HEK293T (cell line): ENCODE results near the gene TMPRSS7.

ENCODE experiments used
- CTCF ChIA-PET: fragments of 350-600 bp; formaldehyde crosslinking; extraction: SDS; loops from one replicate; lab custom pipeline; 2021; ENCODE audit warnings: antibody characterized with exemption, inconsistent platforms; lab: Yijun Ruan, JAX
- POLR2A ChIA-PET: fragments of 350-600 bp; formaldehyde crosslinking; extraction: SDS; loops from one replicate; lab custom pipeline; 2020; ENCODE audit warnings: antibody characterized with exemption, inconsistent platforms; lab: Yijun Ruan, JAX
- DNase-seq: peaks from one replicate; pipeline ENCODE4 v3.0.0; 2012; ENCODE audit warnings: mixed read lengths; ENCODE audit errors: extremely low spot score
- ARNT ChIP-seq: fragments of 450-650 bp; IDR thresholded peaks from 2 replicates; pipeline ENCODE4 v1.6.1; 2017; ENCODE audit warnings: mild to moderate bottlenecking
- BHLHE40 ChIP-seq: fragments of 450-650 bp; IDR thresholded peaks from 2 replicates; pipeline ENCODE4 v1.6.1; 2016; ENCODE audit warnings: mild to moderate bottlenecking, moderate library complexity, borderline replicate concordance
- CTBP1 ChIP-seq: fragments of 450-650 bp; IDR thresholded peaks from 2 replicates; pipeline ENCODE4 v1.6.1; 2016; ENCODE audit warnings: borderline replicate concordance
- ELF4 ChIP-seq: fragments of 450-650 bp; IDR thresholded peaks from 2 replicates; pipeline ENCODE4 v1.6.1; 2017; ENCODE audit warnings: antibody characterized with exemption
- FOXA1 ChIP-seq: fragments of 450-650 bp; IDR thresholded peaks from 2 replicates; pipeline ENCODE4 v1.6.1; 2016; ENCODE audit warnings: mild to moderate bottlenecking
- FOXK2 ChIP-seq: fragments of 450-650 bp; IDR thresholded peaks from 2 replicates; pipeline ENCODE4 v1.6.1; 2016; ENCODE audit warnings: mild to moderate bottlenecking
- FOXM1 ChIP-seq: fragments of 450-650 bp; IDR thresholded peaks from 2 replicates; pipeline ENCODE4 v1.6.1; 2017; ENCODE audit warnings: mild to moderate bottlenecking, borderline replicate concordance
- HDGF ChIP-seq: fragments of 450-650 bp; IDR thresholded peaks from 2 replicates; pipeline ENCODE4 v1.6.1; 2017; ENCODE audit warnings: antibody characterized with exemption, borderline replicate concordance
- L3MBTL2 ChIP-seq: fragments of 450-650 bp; conservative IDR thresholded peaks from 2 replicates; pipeline ENCODE4 v1.6.1; 2016; ENCODE audit warnings: mild to moderate bottlenecking
- LEF1 ChIP-seq: fragments of 450-650 bp; IDR thresholded peaks from 2 replicates; pipeline ENCODE4 v1.6.1; 2017; ENCODE audit warnings: mild to moderate bottlenecking, borderline replicate concordance
- NFRKB ChIP-seq: fragments of 450-650 bp; IDR thresholded peaks from 2 replicates; pipeline ENCODE4 v1.6.1; 2016; ENCODE audit warnings: mild to moderate bottlenecking, moderate library complexity
- SP1 ChIP-seq: fragments of 450-650 bp; IDR thresholded peaks from 2 replicates; pipeline ENCODE4 v1.6.1; 2017
- SUZ12 ChIP-seq: fragments of 450-650 bp; IDR thresholded peaks from 2 replicates; pipeline ENCODE4 v1.6.1; 2016; ENCODE audit warnings: mild to moderate bottlenecking
- TARDBP ChIP-seq: fragments of 450-650 bp; IDR thresholded peaks from 2 replicates; pipeline ENCODE4 v1.6.1; 2016
- ZNF384 ChIP-seq: fragments of 450-650 bp; IDR thresholded peaks from 2 replicates; pipeline ENCODE4 v1.6.1; 2016
- TF ChIP-seq, protein P1 (sequence below): fragments of 450-650 bp; IDR thresholded peaks from 2 replicates; pipeline ENCODE4 v1.6.1; 2016

Gene TMPRSS7

DNA sequence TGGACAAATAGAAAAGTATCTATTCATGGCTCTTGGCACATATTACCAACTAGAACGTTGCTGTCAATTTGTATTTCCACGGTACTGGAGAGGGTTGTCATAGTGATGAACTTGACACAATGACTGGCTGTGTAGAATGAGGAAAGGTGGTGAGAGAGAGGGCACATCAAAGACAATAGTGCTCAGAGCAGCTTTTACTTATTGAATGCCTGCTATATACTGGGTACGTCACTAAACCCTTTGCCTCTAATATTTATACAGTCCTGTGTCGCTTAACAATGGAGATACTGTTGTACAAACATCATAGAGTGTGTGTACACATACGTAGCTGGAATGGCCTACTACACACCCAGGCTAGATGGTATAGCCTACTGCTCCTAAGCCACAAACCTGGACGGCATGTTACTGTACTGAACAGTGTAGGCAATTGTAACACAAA is 8.3 kb downstream of the TMPRSS7 start:
- no peak for DNase-seq
- TF ChIP-seq LEF1 (no peak), FOXK2 (no peak), ARNT (no peak), CTBP1 (no peak), NFRKB (no peak), FOXM1 (no peak), HDGF (no peak), L3MBTL2 (no peak), TARDBP (no peak)
- TF ChIP-seq, protein P1, sequence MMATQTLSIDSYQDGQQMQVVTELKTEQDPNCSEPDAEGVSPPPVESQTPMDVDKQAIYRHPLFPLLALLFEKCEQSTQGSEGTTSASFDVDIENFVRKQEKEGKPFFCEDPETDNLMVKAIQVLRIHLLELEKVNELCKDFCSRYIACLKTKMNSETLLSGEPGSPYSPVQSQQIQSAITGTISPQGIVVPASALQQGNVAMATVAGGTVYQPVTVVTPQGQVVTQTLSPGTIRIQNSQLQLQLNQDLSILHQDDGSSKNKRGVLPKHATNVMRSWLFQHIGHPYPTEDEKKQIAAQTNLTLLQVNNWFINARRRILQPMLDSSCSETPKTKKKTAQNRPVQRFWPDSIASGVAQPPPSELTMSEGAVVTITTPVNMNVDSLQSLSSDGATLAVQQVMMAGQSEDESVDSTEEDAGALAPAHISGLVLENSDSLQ, result no peak
- ChIA-PET POLR2A (interaction anchor here (1.6 kb wide), 1 partner anchor 64 kb away, joined by 8 read pairs; the partner anchor contains the start of gene ABHD10), CTCF (interaction anchor here (0.6 to 1.6 kb wide), 18 partner anchors 7 to 351 kb away, joined by 3 to 14 read pairs (median 4); partner anchors contain the start of gene ABHD10)

DNA sequence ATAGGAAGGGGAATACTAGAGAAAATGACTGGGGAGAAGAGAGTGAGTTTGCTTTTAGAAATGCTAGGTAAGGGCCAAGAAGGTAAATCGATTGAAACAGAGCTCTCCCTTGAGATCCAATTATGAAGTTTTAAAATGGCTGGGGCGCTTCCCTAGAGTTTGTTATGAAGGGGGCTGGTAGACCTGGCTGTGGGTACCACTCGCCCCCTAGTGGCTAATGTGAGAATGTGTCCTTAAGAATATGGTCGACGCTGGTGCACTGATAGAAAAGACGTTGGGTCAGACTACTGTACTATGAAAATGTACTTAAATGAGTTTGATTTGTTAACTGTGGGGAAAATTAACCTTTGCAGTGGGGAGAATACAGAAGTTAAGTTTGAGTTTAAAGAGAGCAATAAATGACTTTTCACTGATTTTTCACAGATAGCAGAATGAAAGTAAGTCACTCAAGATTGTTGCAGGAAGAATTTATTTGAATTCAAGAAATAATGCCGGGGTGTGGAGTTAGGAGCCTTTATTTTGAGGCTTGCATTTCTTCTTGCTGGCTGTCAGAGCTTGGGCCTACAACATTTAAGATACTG is 9.2 kb downstream of the TMPRSS7 start:
- DNase-seq, result peak; percentile 80
- ChIA-PET POLR2A (interaction anchor here (1.6 kb wide), 1 partner anchor 65 kb away, joined by 8 read pairs; the partner anchor contains the start of gene ABHD10), CTCF (interaction anchor here (0.6 to 1.6 kb wide), 19 partner anchors 8 to 352 kb away, joined by 3 to 14 read pairs (median 4); partner anchors contain the start of gene ABHD10)
- TF ChIP-seq CTBP1, result no peak
- TF ChIP-seq NFRKB, result no peak
- TF ChIP-seq ZNF384, result no peak
- no peak for TF ChIP-seq HDGF
- no peak for TF ChIP-seq FOXM1
- TF ChIP-seq SUZ12, result no peak
- TF ChIP-seq LEF1, result no peak
- TF ChIP-seq FOXA1, result no peak
- no peak for TF ChIP-seq TARDBP
- TF ChIP-seq, protein P1, result no peak
- no peak for TF ChIP-seq SP1
- no peak for TF ChIP-seq FOXK2

DNA sequence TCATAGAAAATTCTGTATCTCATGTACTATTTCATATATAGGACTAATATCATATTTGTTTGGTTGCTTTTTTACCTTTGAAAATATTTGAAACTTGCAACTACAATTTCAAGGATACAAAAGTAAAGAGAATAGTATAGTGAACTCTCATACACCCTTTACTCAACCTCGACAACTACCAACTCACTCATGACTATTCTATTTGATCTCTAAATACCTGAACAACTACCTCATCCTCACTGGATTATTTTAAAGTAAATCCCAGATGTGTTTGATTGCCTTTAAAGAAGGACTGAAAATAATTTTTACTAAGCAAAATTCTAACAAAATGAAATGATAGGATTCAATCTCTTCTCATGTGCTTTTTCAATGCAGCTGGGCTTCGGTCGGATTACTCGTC is 12.1 kb downstream of the TMPRSS7 start:
- TF ChIP-seq ZNF384 (no peak), TARDBP (no peak), FOXA1 (no peak), BHLHE40 (no peak), ELF4 (no peak), ARNT (no peak), FOXM1 (no peak), NFRKB (no peak), LEF1 (no peak), CTBP1 (no peak), L3MBTL2 (no peak), HDGF (no peak), SP1 (no peak)
- TF ChIP-seq, protein P1, result no peak
- CTCF ChIA-PET, result no interaction called here
- DNase-seq, result no peak
- POLR2A ChIA-PET, result no interaction called here

DNA sequence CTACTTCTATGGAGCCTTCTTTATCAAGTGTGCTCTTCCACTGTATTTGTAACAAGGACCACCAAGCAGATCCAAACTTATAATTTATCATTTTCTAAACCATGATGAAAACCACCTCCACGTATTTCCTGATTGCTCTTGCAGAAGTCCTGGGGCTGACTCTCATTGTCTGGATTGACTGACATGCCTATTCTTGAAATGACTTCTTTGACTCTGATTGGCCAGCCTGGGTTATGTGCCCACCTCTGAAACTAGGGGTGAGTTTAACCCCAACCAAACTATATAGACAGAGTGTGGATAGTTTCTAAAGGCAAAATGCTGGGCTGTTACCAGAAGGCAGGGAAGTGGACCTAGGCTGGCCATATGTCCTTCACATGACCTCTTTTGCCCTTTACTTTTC is 12.7 kb downstream of the TMPRSS7 start:
- CTCF ChIA-PET, result no interaction called here
- TF ChIP-seq SP1, result no peak
- no peak for TF ChIP-seq BHLHE40
- TF ChIP-seq SUZ12, result no peak
- TF ChIP-seq ELF4, result no peak
- TF ChIP-seq ARNT, result no peak
- no peak for TF ChIP-seq NFRKB
- TF ChIP-seq ZNF384, result no peak
- no peak for TF ChIP-seq CTBP1
- TF ChIP-seq L3MBTL2, result no peak
- TF ChIP-seq FOXA1, result no peak
- DNase-seq, result no peak
- POLR2A ChIA-PET, result no interaction called here

DNA sequence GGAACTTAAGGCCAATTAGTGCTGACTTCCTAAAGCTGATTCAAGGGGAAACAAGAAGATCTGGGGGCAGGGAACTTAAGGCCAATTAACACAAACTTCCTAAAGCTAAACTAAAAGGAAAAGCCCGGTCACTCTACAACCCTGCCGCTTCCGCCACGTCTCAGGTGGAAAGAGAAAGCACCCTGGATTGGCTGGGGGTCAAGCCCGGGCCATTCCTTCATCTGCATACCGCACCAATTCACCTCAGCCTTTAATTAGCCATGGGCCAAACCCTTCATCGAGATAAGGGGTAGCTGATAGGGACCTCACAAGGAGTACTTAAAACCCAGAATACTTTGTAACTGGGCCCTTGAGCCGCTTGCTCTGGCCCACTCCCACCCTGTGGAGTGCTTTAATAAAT is 14.4 kb downstream of the TMPRSS7 start:
- ChIA-PET CTCF (no interaction called here), POLR2A (no interaction called here)
- no peak for DNase-seq
- TF ChIP-seq BHLHE40 (no peak), ZNF384 (no peak), SUZ12 (no peak)

DNA sequence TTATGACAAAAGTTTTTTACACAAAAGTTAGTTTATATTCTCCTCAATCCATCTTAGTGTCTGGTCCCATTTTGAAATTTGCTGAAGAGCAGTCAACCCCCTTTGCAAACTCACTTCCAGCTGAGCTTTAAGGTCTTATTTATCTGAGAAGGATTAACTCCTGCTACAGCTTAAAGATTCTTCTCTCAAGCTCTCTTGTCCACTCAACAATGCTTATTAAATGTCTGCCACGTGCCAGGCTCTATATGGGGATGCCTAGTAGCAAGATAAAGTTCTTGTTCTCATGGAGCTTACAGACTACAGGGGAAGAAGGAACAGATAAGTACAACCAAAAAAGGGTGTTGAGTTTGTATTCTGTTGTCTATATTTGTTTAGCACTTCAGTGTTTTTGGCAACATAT is 18.7 kb downstream of the TMPRSS7 start:
- TF ChIP-seq LEF1 (no peak), NFRKB (no peak), L3MBTL2 (no peak), SP1 (no peak), ELF4 (no peak), CTBP1 (no peak), ARNT (no peak), FOXA1 (no peak), HDGF (no peak), FOXK2 (no peak), ZNF384 (no peak), FOXM1 (no peak)
- CTCF ChIA-PET, result interaction anchor here (1.9 kb wide), 1 partner anchor 10 kb away, joined by 11 read pairs; no protein-coding TSS in a partner anchor
- POLR2A ChIA-PET, result no interaction called here
- DNase-seq, result no peak
